T47D (cell line): Measurements from ENCODE around the gene EP400.
"Not testable (repeated sequence)": the region's sequence is repeated elsewhere in the genome, so short reads cannot be mapped to it uniquely, and the experiment has no call there.

Source experiments
- DNase-seq, 2 experiments: peaks; one replicate each; pipeline versions ENCODE4 v3.0.0 to v3.0.0-alpha.2; 2011 to 2012; ENCODE audit warnings: low read depth in 1 of 2, low spot score in 1 of 2
- JUND ChIP-seq: IDR thresholded peaks from 2 replicates; pipeline ENCODE4 v1.6.1; 2012; ENCODE audit warnings: low read depth
- in situ Hi-C: cut with HindIII; loops from 2 replicates; pipeline ENCODE4 v1.10.0; 2016; ENCODE audit warnings: low sequenced_read_pairs, low pct_unique_long_range_greater_than_20kb

EP400 gene

DNA sequence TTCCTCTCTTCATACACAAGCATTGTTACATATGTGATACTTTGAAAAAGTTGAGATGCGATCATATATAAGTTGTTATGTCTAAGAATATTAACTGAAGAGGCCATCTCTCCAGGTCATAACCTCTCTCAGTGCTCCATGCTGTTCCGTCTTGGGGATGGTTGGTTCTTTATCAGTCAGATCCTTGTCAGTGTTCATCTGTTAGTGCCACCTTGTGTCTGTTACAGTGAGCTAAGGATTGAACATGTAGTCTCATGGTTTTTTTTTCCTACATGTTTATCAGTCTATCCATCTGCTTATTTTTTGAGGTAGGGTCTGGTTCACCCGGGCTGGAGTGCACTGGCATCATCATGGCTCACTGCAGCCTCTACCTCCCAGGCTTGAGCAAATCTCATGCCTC lies 30.5 kb downstream of the EP400 start:
- in situ Hi-C loops = no loop called here
- DNase-seq = peak in 1 of 2 experiments; percentile 25
- no peak for TF ChIP-seq JUND

DNA sequence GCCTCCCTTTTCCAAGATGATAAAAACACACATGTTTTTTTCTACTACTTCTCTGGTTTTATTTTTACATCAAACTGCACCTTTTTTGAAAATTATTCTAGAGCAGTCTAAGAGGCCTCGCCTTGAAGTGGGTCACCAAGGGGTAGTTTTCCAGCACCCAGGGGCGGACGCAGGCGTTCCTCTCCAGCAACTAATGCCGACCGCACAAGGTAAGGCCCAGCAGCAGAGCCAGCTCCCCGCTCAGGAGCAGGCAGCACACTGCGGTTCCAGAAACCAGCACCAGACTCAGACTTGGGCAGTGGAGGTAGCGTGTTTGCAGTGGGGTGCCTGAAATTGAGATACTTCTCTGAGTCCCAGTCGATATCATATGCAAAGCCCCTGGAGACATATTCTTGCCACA lies 31.6 kb downstream of the EP400 start:
- no peak for TF ChIP-seq JUND
- in situ Hi-C loops = no loop called here
- no peak for DNase-seq

- in situ Hi-C loops = no loop called here
- TF ChIP-seq JUND = no peak
- DNase-seq = no peak
Measured at GRCh38 chr12:131982041-131982440, 32.3 kb downstream of the EP400 start.

DNA sequence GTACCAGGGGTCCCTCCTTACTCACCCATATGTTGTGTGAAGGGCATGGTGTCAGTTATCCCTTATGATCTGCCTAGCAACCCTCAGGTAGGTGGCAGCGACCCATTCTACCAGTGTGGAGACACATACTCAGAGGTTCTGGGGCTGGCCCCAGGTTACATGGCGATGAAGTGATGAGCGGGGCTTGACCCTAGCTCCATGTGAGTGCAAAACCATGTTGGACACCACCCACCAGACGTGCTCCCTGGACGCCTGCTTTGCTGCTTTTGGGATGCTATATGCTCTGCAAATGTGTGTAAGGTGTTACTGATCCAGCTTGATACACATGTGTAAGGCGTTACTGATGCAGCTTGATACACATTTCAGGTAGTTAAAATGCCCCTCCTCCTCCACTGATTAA lies 33.3 kb downstream of the EP400 start:
- DNase-seq = no peak
- no peak for TF ChIP-seq JUND
- in situ Hi-C loops = no loop called here

- in situ Hi-C loops = no loop called here
- TF ChIP-seq JUND = no peak
- DNase-seq = no peak
Measured at GRCh38 chr12:131983554-131983953, 33.8 kb downstream of the EP400 start.

DNA sequence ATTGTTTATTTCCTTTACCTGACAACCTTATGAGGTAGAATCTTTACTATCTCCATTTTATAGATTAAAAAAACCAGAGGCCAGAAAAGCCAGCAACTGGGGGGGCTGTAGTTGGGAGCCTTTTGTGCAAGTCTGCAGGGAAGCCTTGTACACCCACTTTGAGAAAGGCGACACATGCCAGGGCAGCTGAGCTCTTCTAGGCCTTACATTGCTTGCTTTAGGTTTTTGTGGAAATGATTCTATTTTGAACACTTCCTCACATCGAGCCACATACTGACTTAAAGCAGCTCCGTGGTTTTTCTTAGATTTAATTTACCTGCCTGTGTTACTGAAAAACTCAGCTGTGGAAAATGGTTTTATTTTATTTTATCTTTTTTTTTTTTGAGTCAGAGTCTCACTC lies 34.6 kb downstream of the EP400 start:
- DNase-seq = no peak
- no peak for TF ChIP-seq JUND
- in situ Hi-C loops = no loop called here

DNA sequence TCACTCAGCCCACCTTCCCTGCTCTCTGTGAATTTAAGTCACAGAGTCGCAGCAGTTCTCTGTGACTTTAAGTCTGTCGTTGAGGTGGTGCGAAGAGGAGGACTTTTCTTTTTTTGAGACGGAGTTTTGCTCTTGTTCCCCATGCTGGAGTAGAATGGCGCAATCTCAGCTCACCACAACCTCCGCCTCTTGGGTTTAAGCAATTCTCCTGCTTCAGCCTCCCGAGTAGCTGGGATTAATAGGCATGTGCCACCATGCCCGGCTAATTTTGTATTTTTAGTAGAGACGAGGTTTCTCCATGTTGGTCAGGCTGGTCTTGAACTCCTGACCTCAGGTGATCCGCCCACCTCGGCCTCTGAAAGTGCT lies 35.8 kb downstream of the EP400 start:
- DNase-seq, in situ Hi-C loops: not testable (repeated sequence)

GRCh38 chr12:131986361-131986760 lies 36.6 kb downstream of the EP400 start:
- in situ Hi-C loops = no loop called here
- TF ChIP-seq JUND = no peak
- DNase-seq = no peak

GRCh38 chr12:131986910-131987309 lies 37.2 kb downstream of the EP400 start:
- DNase-seq = no peak
- TF ChIP-seq JUND = no peak
- in situ Hi-C loops = no loop called here

- in situ Hi-C loops = no loop called here
- no peak for TF ChIP-seq JUND
- no peak for DNase-seq
Measured at GRCh38 chr12:131987552-131987951, 37.8 kb downstream of the EP400 start.

DNA sequence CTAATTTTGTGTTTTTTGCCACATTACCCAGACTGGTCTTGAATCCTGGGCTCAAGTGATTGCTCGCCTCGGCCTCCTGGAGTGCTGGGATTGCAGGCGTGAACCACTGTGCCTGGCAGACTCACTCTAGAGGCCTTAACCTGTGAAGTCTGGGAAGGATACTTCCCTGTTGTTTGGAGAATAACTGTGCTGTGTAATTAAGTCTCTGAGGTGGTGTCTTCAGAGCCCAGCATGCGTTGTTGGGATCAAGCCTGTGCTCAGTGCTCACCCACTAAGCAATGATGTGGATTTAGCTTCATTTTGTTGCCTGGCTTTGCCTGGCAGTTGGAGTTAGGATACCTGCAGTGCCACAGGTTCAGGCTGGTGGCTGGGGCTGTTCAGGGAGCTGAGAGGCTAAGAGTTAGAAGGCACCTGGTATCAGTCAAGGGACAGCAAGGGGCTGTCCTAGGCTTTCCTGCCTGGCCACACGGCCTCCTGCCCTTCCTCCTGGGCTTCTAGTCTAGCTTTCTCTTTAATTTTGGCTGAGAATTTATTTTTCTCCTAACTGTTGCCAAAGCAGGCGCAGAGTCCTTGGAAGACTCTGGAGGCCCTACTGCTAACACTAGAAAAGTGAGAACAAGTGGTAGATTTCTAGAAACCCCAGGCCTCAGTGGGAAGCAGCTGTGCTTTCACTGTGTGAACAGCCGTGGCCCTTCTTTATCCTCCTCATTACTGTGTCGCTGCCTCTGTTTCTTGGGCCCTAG lies 38.5 kb downstream of the EP400 start:
- no peak for DNase-seq
- TF ChIP-seq JUND = no peak
- in situ Hi-C loops = no loop called here

- no peak for TF ChIP-seq JUND
- DNase-seq = no peak
- in situ Hi-C loops = no loop called here
Measured at GRCh38 chr12:131989021-131989420, 39.3 kb downstream of the EP400 start.

GRCh38 chr12:131990066-131990979 lies 40.6 kb downstream of the EP400 start:
- no peak for TF ChIP-seq JUND
- DNase-seq = no peak
- in situ Hi-C loops = no loop called here
